ENCODE results near the gene EFCAB6. TPM values are rescaled to one million over a fixed set of nuclear protein-coding genes. Genes with fewer than 3 reads are reported as not detected.

The EFCAB6 gene
- total RNA-seq, 1 donor from 2014 or later: 3.6 TPM

GRCh38 chr22:43827003-43827735 is 15.1 kb upstream of the EFCAB6 start:
- no peaks in the 10 kb centered on the region for H3K27me3 ChIP-seq
- DNase-seq: no peak
- no peak for TF ChIP-seq CTCF (IDR thresholded peaks at IDR 0.05)
- H3K4me3 ChIP-seq: no peak overlapping the region
- H3K9me3 ChIP-seq: no peaks in the 10 kb centered on the region
- no peaks in the 10 kb centered on the region for H3K36me3 ChIP-seq
- ATAC-seq: no peak
- H3K4me1 ChIP-seq: peaks cover 3% of the 10 kb centered on the region
- intact Hi-C loops (cut with DNase I): loop anchor here (10.0 kb wide), 1 partner anchor 432 kb away; no protein-coding TSS in a partner anchor
- no peak overlapping the region for H3K27ac ChIP-seq

- peak; percentile 6 for ATAC-seq
- H3K4me1 ChIP-seq: peaks cover 3% of the 10 kb centered on the region
- no peaks in the 10 kb centered on the region for H3K27me3 ChIP-seq
- no peak overlapping the region for H3K4me3 ChIP-seq
- peak; percentile 34 for TF ChIP-seq CTCF (IDR thresholded peaks at IDR 0.05)
- H3K9me3 ChIP-seq: no peaks in the 10 kb centered on the region
- DNase-seq: peak; percentile 53
- H3K27ac ChIP-seq: no peak overlapping the region
- intact Hi-C loops (cut with DNase I): loop anchor here (10.0 kb wide), 1 partner anchor 432 kb away; no protein-coding TSS in a partner anchor
- H3K36me3 ChIP-seq: no peaks in the 10 kb centered on the region
These were observed 14.3 kb upstream of the EFCAB6 start for GRCh38 chr22:43826142-43827002.

- DNase-seq: no peak
- peaks cover 3% of the 10 kb centered on the region for H3K4me1 ChIP-seq
These were observed 13.5 kb upstream of the EFCAB6 start for GRCh38 chr22:43825651-43826050.

GRCh38 chr22:43824724-43825420 is 12.8 kb upstream of the EFCAB6 start:
- DNase-seq: peak; percentile 51
- intact Hi-C loops (cut with DNase I): loop anchor here (10.0 kb wide), 1 partner anchor 430 kb away; no protein-coding TSS in a partner anchor
- no peaks in the 10 kb centered on the region for H3K9me3 ChIP-seq

More at GRCh38 chr22:43825651-43826050, 13.5 kb upstream of the EFCAB6 start:
- no peaks in the 10 kb centered on the region for H3K9me3 ChIP-seq
- H3K27me3 ChIP-seq: peaks cover 4% of the 10 kb centered on the region
- TF ChIP-seq CTCF (IDR thresholded peaks at IDR 0.05): no peak
- H3K4me3 ChIP-seq: no peak overlapping the region
- no peak for ATAC-seq
- H3K27ac ChIP-seq: no peak overlapping the region
- H3K36me3 ChIP-seq: no peaks in the 10 kb centered on the region
- intact Hi-C loops (cut with DNase I): loop anchor here (10.0 kb wide), 1 partner anchor 431 kb away; no protein-coding TSS in a partner anchor

More at GRCh38 chr22:43824724-43825420, 12.8 kb upstream of the EFCAB6 start:
- no peak for ATAC-seq
- no peak overlapping the region for H3K4me3 ChIP-seq
- H3K4me1 ChIP-seq: peaks cover 3% of the 10 kb centered on the region
- no peak overlapping the region for H3K27ac ChIP-seq
- H3K36me3 ChIP-seq: no peaks in the 10 kb centered on the region
- no peak for TF ChIP-seq CTCF (IDR thresholded peaks at IDR 0.05)
- H3K27me3 ChIP-seq: peaks cover 11% of the 10 kb centered on the region

Measured in upper lobe of right lung (tissue), 1 donor.